ENCODE measurements around the gene GUCY1B1.

The GUCY1B1 gene

GRCh38 chr4:155799116-155799793 is 40.4 kb downstream of the GUCY1B1 start:
- no peak for DNase-seq (ENCODE audit: low read depth in 3 of 3, low spot score in 1 of 3)

DNA sequence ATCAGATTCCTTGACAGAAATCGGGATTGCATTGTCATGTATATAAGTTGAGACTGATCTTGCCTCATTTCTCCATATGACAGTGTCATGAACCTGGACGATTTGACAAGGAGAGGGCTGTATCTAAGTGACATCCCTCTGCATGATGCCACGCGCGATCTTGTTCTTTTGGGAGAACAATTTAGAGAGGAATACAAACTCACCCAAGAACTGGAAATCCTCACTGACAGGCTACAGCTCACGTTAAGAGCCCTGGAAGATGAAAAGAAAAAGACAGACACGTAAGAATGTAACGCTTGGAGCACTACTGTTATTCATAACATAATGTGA is 40.9 kb downstream of the GUCY1B1 start:
- DNase-seq (ENCODE audit: low read depth in 3 of 3, low spot score in 1 of 3), result no peak

GRCh38 chr4:155800685-155801343 is 42.0 kb downstream of the GUCY1B1 start:
- no peak for DNase-seq (ENCODE audit: low read depth in 3 of 3, low spot score in 1 of 3)

DNA sequence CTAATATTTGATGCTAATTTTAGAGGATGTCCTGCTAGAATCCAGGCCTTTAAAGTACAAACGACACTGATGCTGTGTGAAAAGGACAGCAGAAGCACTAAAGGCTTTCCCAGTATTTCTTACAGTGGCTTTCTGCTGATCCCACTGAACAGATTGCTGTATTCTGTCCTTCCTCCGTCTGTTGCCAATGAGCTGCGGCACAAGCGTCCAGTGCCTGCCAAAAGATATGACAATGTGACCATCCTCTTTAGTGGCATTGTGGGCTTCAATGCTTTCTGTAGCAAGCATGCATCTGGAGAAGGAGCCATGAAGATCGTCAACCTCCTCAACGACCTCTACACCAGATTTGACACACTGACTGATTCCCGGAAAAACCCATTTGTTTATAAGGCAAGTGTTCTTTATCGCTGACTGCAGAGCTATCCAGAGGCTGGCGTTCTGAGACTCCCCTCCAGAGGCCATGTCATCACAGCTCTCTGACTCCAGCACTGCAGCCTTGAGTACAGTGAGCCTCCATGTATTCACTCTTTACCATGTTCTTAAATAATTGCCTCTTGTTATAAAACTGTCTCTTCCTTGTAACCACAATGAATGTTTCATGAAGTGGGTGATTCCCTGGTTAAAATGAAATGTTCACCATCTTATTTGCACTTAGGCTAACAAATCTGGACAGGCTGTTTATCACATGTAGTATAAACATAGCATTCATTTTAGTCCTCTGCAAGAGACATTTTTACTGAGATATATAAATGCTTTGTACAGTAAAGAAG is 43.6 kb downstream of the GUCY1B1 start:
- no peak for DNase-seq (ENCODE audit: low read depth in 3 of 3, low spot score in 1 of 3)

DNA sequence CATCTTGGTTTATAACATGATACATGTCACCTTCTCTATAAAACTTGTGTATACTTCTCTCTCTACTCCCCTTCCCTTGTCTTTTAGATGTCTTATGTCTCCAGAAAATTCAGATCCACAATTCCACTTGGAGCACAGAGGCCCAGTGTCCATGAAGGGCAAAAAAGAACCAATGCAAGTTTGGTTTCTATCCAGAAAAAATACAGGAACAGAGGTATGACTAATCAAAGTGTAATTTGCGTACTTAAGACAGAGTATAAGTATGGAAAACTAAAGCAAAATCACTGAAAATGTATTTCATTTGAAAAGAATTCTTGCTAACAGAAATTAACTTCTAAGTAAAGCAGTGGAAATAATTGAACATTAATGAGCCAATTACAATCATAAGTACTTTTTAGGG is 46.2 kb downstream of the GUCY1B1 start:
- no peak for DNase-seq (ENCODE audit: low read depth in 3 of 3, low spot score in 1 of 3)

GRCh38 chr4:155807021-155807420 is 48.2 kb downstream of the GUCY1B1 start:
- DNase-seq (ENCODE audit: low read depth in 3 of 3, low spot score in 1 of 3), result no peak

DNA sequence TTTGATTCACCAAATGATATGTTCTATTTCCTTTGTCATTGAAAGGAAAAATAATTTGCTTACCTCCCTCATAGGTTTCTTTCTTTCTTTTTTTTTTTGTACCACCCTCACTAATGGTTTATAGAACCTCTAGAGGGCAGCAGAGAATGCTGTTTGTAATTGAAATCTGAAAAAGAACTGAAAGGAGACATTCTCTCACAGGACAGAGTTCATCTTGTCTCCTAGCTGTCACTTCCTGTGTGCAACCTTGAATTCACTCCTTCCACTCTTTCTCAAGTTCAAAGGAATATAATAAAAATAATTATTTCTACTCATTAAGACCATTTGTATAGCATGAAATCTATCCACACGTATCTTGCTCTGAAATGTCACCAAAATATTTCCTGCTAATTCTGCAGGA is 51.0 kb downstream of the GUCY1B1 start:
- no peak for DNase-seq (ENCODE audit: low read depth in 3 of 3, low spot score in 1 of 3)

- DNase-seq (ENCODE audit: low read depth in 3 of 3, low spot score in 1 of 3), result no peak
Observed at GRCh38 chr4:155811083-155811482, 52.3 kb downstream of the GUCY1B1 start.

DNA sequence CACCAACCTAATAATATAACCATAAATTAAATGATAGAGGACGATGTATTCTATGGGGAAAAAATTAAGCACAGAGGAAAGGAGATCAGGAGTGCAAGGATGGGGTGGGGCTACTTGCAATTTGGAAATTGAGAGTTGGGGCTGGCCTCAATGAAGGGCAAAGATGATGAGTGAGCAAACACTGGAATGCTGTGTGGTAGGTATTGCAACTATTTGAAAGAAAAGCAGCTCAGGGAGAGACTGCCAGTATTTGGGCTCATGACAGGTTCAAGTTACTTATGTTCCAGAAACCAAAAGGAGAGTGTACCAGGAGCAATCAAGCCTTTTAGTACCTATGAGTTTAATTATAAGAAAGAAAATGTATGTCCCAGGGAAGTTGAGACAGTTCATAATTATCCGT is 59.8 kb downstream of the GUCY1B1 start:
- no peak for DNase-seq (ENCODE audit: low read depth in 3 of 3, low spot score in 1 of 3)

GRCh38 chr4:155819066-155819465 is 60.2 kb downstream of the GUCY1B1 start:
- no peak for DNase-seq (ENCODE audit: low read depth in 3 of 3, low spot score in 1 of 3)

GRCh38 chr4:155820887-155821518 is 62.2 kb downstream of the GUCY1B1 start:
- DNase-seq (ENCODE audit: low read depth in 3 of 3, low spot score in 1 of 3), result no peak

GRCh38 chr4:155822572-155822971 is 63.8 kb downstream of the GUCY1B1 start:
- DNase-seq (ENCODE audit: low read depth in 3 of 3, low spot score in 1 of 3), result no peak

GRCh38 chr4:155828628-155829027 is 69.8 kb downstream of the GUCY1B1 start:
- no peak for DNase-seq (ENCODE audit: low read depth in 3 of 3, low spot score in 1 of 3)

DNA sequence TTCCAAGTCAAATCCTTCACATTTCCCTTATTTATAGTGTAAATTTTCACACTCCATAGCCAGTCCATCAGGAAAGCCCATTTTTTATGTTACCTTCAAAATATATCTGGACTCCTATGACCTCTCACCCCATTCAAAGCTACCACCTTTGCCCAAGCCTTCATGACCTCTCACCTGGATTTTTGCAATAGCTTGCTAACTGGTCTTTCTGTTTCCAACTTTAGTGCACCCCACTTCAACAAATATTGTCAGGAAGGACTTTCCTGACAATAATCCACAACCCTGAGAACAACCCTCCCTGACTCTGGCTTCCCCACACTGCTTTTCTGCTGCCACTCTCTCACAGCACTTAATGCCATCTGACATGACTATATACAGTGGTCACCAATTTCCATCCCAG is 73.8 kb downstream of the GUCY1B1 start:
- no peak for DNase-seq (ENCODE audit: low read depth in 3 of 3, low spot score in 1 of 3)

DNA sequence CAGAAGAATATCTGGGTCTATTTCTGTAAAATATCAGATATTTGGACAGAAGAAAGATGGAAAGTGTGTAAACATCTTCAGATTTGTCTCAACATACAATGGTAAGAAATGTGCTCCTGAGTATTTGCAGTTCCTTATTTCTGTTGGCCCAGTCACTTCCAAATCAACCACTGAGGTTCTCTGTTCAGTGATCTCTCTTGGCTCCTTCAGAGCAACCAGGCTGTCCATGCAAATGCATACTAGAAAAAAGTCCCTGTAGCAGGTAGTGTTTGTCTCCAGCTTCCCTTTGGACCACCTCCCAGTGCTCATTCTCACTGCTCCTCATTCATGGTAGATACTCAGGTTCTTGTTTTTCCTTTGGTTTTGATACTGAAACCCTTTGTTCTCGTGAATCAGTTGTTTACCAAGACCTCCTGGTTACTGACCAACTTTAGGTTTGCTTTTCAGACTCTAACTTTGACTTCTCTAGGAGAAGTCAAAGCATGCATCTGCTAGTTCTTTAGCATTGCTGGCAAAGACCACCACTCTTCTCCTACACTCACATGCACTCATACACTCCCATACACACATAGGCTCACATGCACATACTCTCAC is 78.5 kb downstream of the GUCY1B1 start:
- DNase-seq (ENCODE audit: low read depth in 3 of 3, low spot score in 1 of 3), result no peak

DNA sequence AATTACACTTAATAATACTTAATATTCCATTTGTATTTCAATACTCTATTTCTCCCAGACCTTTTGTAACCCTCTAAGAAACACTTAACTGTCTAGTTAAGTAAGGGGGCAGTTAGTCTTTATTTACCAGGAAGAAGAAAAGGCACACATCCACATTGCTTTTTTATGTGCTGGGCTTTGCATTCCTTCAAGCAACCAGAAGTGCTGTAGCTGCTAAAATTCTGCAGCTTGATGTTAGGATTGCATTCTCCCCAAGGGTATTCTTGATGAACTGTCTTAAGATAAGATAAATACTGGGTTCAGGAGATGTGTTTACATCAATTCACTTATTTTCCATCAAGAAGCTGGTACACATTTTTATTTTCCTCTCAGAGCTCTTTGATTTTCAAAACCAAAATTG is 83.3 kb downstream of the GUCY1B1 start:
- DNase-seq (ENCODE audit: low read depth in 3 of 3, low spot score in 1 of 3), result no peak

DNA sequence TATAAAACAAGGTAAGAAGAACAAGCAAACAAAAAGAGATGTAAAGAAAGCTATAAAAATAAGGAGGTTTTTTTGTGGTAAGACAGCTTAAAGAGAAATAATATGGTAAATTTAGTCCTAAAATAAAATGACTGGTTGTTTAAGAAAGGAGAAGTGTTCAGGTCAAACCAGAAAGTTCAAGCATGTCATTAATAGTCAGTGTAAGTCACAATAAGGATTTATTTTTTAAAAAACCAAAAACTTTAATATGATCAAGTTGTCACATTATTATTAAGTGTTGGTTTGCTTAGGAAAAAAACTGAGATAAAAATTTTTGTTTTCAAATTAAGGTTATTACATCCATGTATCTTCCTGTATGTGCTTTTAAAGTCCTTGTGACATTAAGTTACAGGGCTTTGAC is 88.1 kb downstream of the GUCY1B1 start:
- no peak for DNase-seq (ENCODE audit: low read depth in 3 of 3, low spot score in 1 of 3)

GRCh38 chr4:155849042-155849441 is 90.2 kb downstream of the GUCY1B1 start:
- no peak for DNase-seq (ENCODE audit: low read depth in 3 of 3, low spot score in 1 of 3)

DNA sequence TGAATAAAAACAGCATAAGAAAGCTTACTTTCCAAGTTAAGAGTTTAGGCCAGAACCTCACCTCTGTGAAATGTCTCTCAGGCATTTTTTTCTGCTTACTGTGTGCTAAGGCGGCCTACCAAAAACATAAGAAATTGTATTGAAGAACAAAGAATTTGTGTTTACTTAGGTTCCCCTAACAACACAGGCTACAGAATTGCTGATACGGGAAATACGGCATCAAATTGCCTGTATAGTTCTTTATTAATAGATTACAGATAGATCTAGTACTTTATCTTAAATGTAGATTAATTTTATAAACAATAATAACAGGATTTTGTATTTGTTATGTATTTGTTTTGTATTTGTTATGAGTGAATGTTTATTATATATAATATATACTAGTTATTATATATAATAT is 94.4 kb downstream of the GUCY1B1 start:
- DNase-seq (ENCODE audit: low read depth in 3 of 3, low spot score in 1 of 3), result no peak

GRCh38 chr4:155854582-155855226 is 95.9 kb downstream of the GUCY1B1 start:
- no peak for DNase-seq (ENCODE audit: low read depth in 3 of 3, low spot score in 1 of 3)

- DNase-seq (ENCODE audit: low read depth in 3 of 3, low spot score in 1 of 3), result no peak
Observed at GRCh38 chr4:155855897-155856296, 97.1 kb downstream of the GUCY1B1 start.
